K562 (cell line): ENCODE measurements around the gene RASAL3. TPM values are rescaled to one million over a fixed set of nuclear protein-coding genes. Genes with fewer than 3 reads are reported as not detected.

Experiments used
- ATAC-seq: fragments of 200-7000 bp; cut with Tn5 transposase; 3 replicates; pipeline ENCODE4 v1.9.1; 2020; ENCODE audit warnings: moderate library complexity
- BruUV-seq: library from RNA; stranded (reverse); fragments of 400-500 nt; replicated peaks from 2 replicates; lab custom pipeline; 2021; lab: Mats Ljungman, UMichigan
- CTCF ChIA-PET: fragments of 300-600 bp; formaldehyde crosslinking; extraction: SDS; loops from one replicate; lab custom pipeline; 2021; ENCODE audit warnings: low intra/inter-chr PET ratio; lab: Yijun Ruan, JAX
- POLR2A ChIA-PET: fragments of 300-600, 350-650 bp; sonication (Branson Sonifier 250); formaldehyde crosslinking; extraction: SDS; loops from one replicate; lab custom pipeline; 2021; ENCODE audit warnings: antibody characterized with exemption, inconsistent platforms; lab: Yijun Ruan, JAX
- DNase-seq, 4 experiments: peaks; one replicate each; pipeline versions ENCODE4 v3.0.0 to v3.0.0-alpha.2; 2011 to 2018; ENCODE audit warnings: low spot score in 3 of 4, mixed read lengths in 3 of 4; ENCODE audit errors: extremely low read depth in 1 of 4
- FAIRE-seq: peaks from 2 replicates; lab custom pipeline; 2011; peaks lifted over from hg19 to GRCh38; lab: Jason Lieb, UNC
- H2AFZ ChIP-seq: 2 replicates; pipeline ENCODE4 v1.6.0; 2011; ENCODE audit warnings: low read depth, low read length, control low read depth, inconsistent platforms
- H3K27ac ChIP-seq: fragments of 200-600 bp; 3 replicates; pipeline ENCODE4 v1.8.0; 2011; ENCODE audit warnings: low read depth, mild to moderate bottlenecking, control low read depth, inconsistent platforms, low read length, moderate library complexity, mixed read lengths; ENCODE audit errors: extremely low read depth
- H3K27me3 ChIP-seq, 2 experiments: fragments of 300-600 bp in 1 of 2; 2 replicates in 1 of 2; 3 replicates in 1 of 2; pipeline versions ENCODE4 v1.6.0 to v1.8.0; 2011; ENCODE audit warnings: inconsistent platforms in 2 of 2, low read length in 2 of 2, mild to moderate bottlenecking in 1 of 2, mixed read lengths in 1 of 2, moderate library complexity in 1 of 2; ENCODE audit not compliant: control insufficient read depth in 2 of 2, insufficient read depth in 2 of 2
- H3K36me3 ChIP-seq: fragments of 300-600 bp; 3 replicates; pipeline ENCODE4 v1.8.0; 2011; ENCODE audit warnings: mild to moderate bottlenecking, low read length, inconsistent platforms; ENCODE audit not compliant: control insufficient read depth, insufficient read depth
- H3K4me1 ChIP-seq, 2 experiments: fragments of 200-600 bp in 1 of 2; replicated peaks in 1 of 2; 2 replicates in 1 of 2; 3 replicates in 1 of 2; pipeline versions ENCODE4 v1.5.1 to v1.8.0; 2011; ENCODE audit warnings: inconsistent platforms in 2 of 2, low read length in 2 of 2, mild to moderate bottlenecking in 1 of 2, mixed read lengths in 1 of 2, moderate library complexity in 1 of 2; ENCODE audit not compliant: control insufficient read depth in 2 of 2, insufficient read depth in 2 of 2
- H3K4me2 ChIP-seq: 2 replicates; pipeline ENCODE4 v1.6.1; 2011; ENCODE audit warnings: low read length, control low read depth, inconsistent platforms, mixed read lengths; ENCODE audit not compliant: insufficient read depth
- H3K4me3 ChIP-seq: fragments of 200-600 bp; sonication (generic), shearing (Covaris generic); 2 replicates; pipeline ENCODE4 v1.5.1; 2016; ENCODE audit warnings: control low read depth, inconsistent platforms
- H3K79me2 ChIP-seq: fragments of 200-600 bp; 3 replicates; pipeline ENCODE4 v1.8.0; 2011; ENCODE audit warnings: low read length, inconsistent platforms; ENCODE audit not compliant: control insufficient read depth, insufficient read depth
- H3K9ac ChIP-seq, 2 experiments: 2 replicates each; pipeline versions ENCODE4 v1.6.0 to v1.6.1; 2011; ENCODE audit warnings: low read depth in 2 of 2, low read length in 2 of 2, control low read depth in 1 of 2, inconsistent platforms in 1 of 2, mild to moderate bottlenecking in 1 of 2, mixed read lengths in 1 of 2; ENCODE audit not compliant: insufficient read depth in 1 of 2
- H3K9me1 ChIP-seq: one replicate; pipeline ENCODE4 v1.6.0; 2011; ENCODE audit warnings: inconsistent platforms, mild to moderate bottlenecking, low read length, moderate library complexity; ENCODE audit not compliant: control insufficient read depth, insufficient read depth
- H3K9me3 ChIP-seq: replicated peaks from 2 replicates; pipeline ENCODE4 v1.5.1; 2011; ENCODE audit warnings: low read depth, low read length, inconsistent platforms; ENCODE audit not compliant: control insufficient read depth, insufficient read depth
- H4K20me1 ChIP-seq: replicated peaks from 2 replicates; pipeline ENCODE4 v1.6.1; 2011; ENCODE audit warnings: low read length, inconsistent platforms, mixed read lengths; ENCODE audit not compliant: control insufficient read depth, insufficient read depth
- ARHGAP35 ChIP-seq: fragments of 450-650 bp; IDR thresholded peaks from 2 replicates; pipeline ENCODE4 v1.6.1; 2018; ENCODE audit not compliant: partially characterized antibody
- BHLHE40 ChIP-seq: IDR thresholded peaks from 2 replicates; pipeline ENCODE4 v1.6.1; 2011; ENCODE audit warnings: low read length, improper control_type of control experiment
- BRD4 ChIP-seq: fragments of 200-600 bp; sonication (generic); IDR thresholded peaks from 2 replicates; pipeline ENCODE4 v1.6.1; 2017; ENCODE audit warnings: inconsistent platforms
- BRD9 ChIP-seq: fragments of 450-650 bp; IDR thresholded peaks from 2 replicates; pipeline ENCODE4 v1.6.1; 2018; ENCODE audit warnings: low read depth; ENCODE audit not compliant: partially characterized antibody
- ELF2 ChIP-seq: fragments of 250-450 bp; sonication (Bioruptor Pico); IDR thresholded peaks from 2 replicates; pipeline ENCODE4 v1.5.0; 2021; ENCODE audit warnings: mild to moderate bottlenecking
- ELK1 ChIP-seq: sonication (generic); formaldehyde crosslinking; IDR thresholded peaks from 2 replicates; pipeline ENCODE4 v1.8.1; 2022; ENCODE audit warnings: missing genetic modification reagents
- FIP1L1 ChIP-seq: fragments of 200-400 bp; formaldehyde crosslinking; IDR thresholded peaks from 2 replicates; pipeline ENCODE4 v1.6.1; 2018; ENCODE audit warnings: mild to moderate bottlenecking, low read depth, low read length; ENCODE audit not compliant: poor library complexity, severe bottlenecking
- FOXM1 ChIP-seq, 2 experiments: fragments of 450-650 bp in 1 of 2; sonication (generic) in 1 of 2; formaldehyde crosslinking in 1 of 2; IDR thresholded peaks; 2 replicates each; pipeline versions ENCODE4 v1.6.1 to v1.9.0; 2017 to 2022; ENCODE audit warnings: low read depth in 2 of 2, mild to moderate bottlenecking in 2 of 2, missing genetic modification reagents in 1 of 2, moderate library complexity in 1 of 2
- NCOA6 ChIP-seq: fragments of 450-650 bp; IDR thresholded peaks from 2 replicates; pipeline ENCODE4 v1.6.1; 2017; ENCODE audit warnings: mild to moderate bottlenecking
- NFE2 ChIP-seq: IDR thresholded peaks from 2 replicates; pipeline ENCODE4 v1.6.1; 2014; ENCODE audit warnings: antibody characterized with exemption, low read depth
- NONO ChIP-seq, 2 experiments: fragments of 200-400 bp in 1 of 2; fragments of 450-650 bp in 1 of 2; formaldehyde crosslinking in 1 of 2; IDR thresholded peaks; 2 replicates each; pipeline ENCODE4 v1.6.1; 2017; ENCODE audit warnings: low read depth in 2 of 2, mild to moderate bottlenecking in 2 of 2, moderate library complexity in 2 of 2, low read length in 1 of 2
- PHF8 ChIP-seq: fragments of 200-600 bp; sonication (generic); IDR thresholded peaks from 2 replicates; pipeline ENCODE4 v1.6.1; 2012; ENCODE audit warnings: mixed run types, mild to moderate bottlenecking, inconsistent platforms, low read length, moderate library complexity, borderline replicate concordance
- POLR2G ChIP-seq: fragments of 200-400 bp; formaldehyde crosslinking; IDR thresholded peaks from 2 replicates; pipeline ENCODE4 v1.6.1; 2017; ENCODE audit warnings: low read depth, mild to moderate bottlenecking, antibody characterized with exemption, low read length, moderate library complexity
- RBM14 ChIP-seq: fragments of 200-400 bp; formaldehyde crosslinking; IDR thresholded peaks from 2 replicates; pipeline ENCODE4 v1.6.1; 2018; ENCODE audit warnings: low read depth, mild to moderate bottlenecking, low read length, moderate library complexity, borderline replicate concordance; ENCODE audit not compliant: insufficient read depth
- SMAD2 ChIP-seq: fragments of 150-350 bp; IDR thresholded peaks from 2 replicates; pipeline ENCODE4 v1.6.1; 2014; ENCODE audit warnings: low read depth, mild to moderate bottlenecking, low read length
- WHSC1 ChIP-seq: IDR thresholded peaks from one replicate; pipeline ENCODE4 v1.6.1; 2012; ENCODE audit warnings: low read length, control low read depth, inconsistent platforms
- ZBTB7A ChIP-seq: IDR thresholded peaks from 2 replicates; pipeline ENCODE4 v1.6.1; 2011; ENCODE audit warnings: low read depth, mild to moderate bottlenecking, low read length, moderate library complexity, borderline replicate concordance; ENCODE audit not compliant: control insufficient read depth
- ZNF431 ChIP-seq: sonication (generic); formaldehyde crosslinking; IDR thresholded peaks from 2 replicates; pipeline ENCODE4 v1.8.0; 2022; ENCODE audit warnings: mild to moderate bottlenecking, missing genetic modification reagents
- ZNF699 ChIP-seq: fragments of 250-450 bp; sonication (Bioruptor Pico); IDR thresholded peaks from 2 replicates; pipeline ENCODE4 v1.8.0; 2021; ENCODE audit warnings: mild to moderate bottlenecking, moderate library complexity; ENCODE audit not compliant: insufficient replicate concordance
- WGBS: fragments of 100-300 bp; shearing (Covaris generic); methylation state at CpG from one replicate; pipeline ENCODE4 v1.1.6; 2016; ENCODE audit warnings: low coverage, mixed read lengths; ENCODE audit not compliant: insufficient coverage; ENCODE audit errors: missing lambda C conversion rate; 5-methylcytosine and 5-hydroxymethylcytosine counted together
- in situ Hi-C: fragments of 300-500 bp; cut with MboI; formaldehyde crosslinking; loops from 4 replicates; pipeline ENCODE4 v1.15.0; 2018; ENCODE audit warnings: inconsistent platforms, mixed read lengths
- intact Hi-C: fragments of 100-400 bp; cut with micrococcal nuclease; formaldehyde crosslinking; loops from 2 replicates; pipeline ENCODE4 v1.14.2; 2022
- polyA plus RNA-seq, 8 experiments: library from polyadenylated mRNA; depleted of rRNA in 4 of 8; stranded (reverse) in 5 of 8; unstranded in 3 of 8; fragments of >200 nt; fragmentation: Nextera tagmentation in 2 of 8; fragmentation: Illumina TruSeq in 1 of 8; extraction: Ambion mirVana in 2 of 8; extraction: Trizol in 1 of 8; gene quantifications; 2 replicates each; pipeline versions ENCODE4 v1.2.1 to v1.2.3, GENCODE V29; 2011 to 2014; ENCODE audit warnings: inconsistent platforms in 1 of 8, missing spikeins in 1 of 8
- total RNA-seq, 7 experiments: library from RNA; depleted of rRNA in 6 of 7; stranded (reverse); fragments of >200 nt in 6 of 7; fragmentation: Illumina TruSeq in 2 of 7; extraction: Trizol in 2 of 7; gene quantifications; 2 replicates each; pipeline versions ENCODE4 v1.2.1 to v1.2.3, GENCODE V29; 2011 to 2021; ENCODE audit warnings: low replicate concordance in 1 of 7

The RASAL3 gene
- total and polyA plus RNA-seq, 9 of the 15 experiments (the other 6 are each of a cell fraction or from before 2014, with no cell fraction given), result 0.07 to 0.44 TPM; not detected in 7

- TF ChIP-seq ELF2 (CRISPR knock-in tag) (no peak), WHSC1 (no peak), BHLHE40 (peak; percentile 71)
These were observed 31.5 kb downstream of the RASAL3 start (continued) for GRCh38 chr19:15432629-15433518.

GRCh38 chr19:15432018-15432494 is 32.3 kb downstream of the RASAL3 start:
- Histone ChIP-seq H3K4me1 (peaks cover 14 to 53% of the 10 kb centered on the region in 2 experiments), H2AFZ (0 out of 2 replicates have a peak overlapping the region, but pooled peaks have one; percentile 51), H3K4me2 (peak overlapping the region; percentile 76), H3K9me3 (no peaks in the 10 kb centered on the region), H3K27ac (peak overlapping the region; percentile 91), H3K79me2 (peaks cover 44% of the 10 kb centered on the region), H3K4me3 (peak overlapping the region; percentile 99), H3K9me1 (peaks cover 5% of the 10 kb centered on the region), H3K36me3 (peaks cover 41% of the 10 kb centered on the region; the same call in 2 of the 3 replicates), H3K27me3 (no peaks in the 10 kb centered on the region), H4K20me1 (no peaks in the 10 kb centered on the region), H3K9ac (peak overlapping the region; percentile 96 to 99)
- WGBS, result 0% methylated on average over 16 of the region's 44 CpGs
- peak in 2 of 4 experiments; percentile 23 to 49 for DNase-seq
- POLR2A ChIA-PET, result interaction anchor here (0.5 to 4.0 kb wide), 5 partner anchors 8 to 677 kb away, joined by 3 to 54 read pairs (median 7); partner anchors contain the start of gene AKAP8L
- ATAC-seq, result peak; percentile 13; the same call in 1 of the 3 replicates
- CTCF ChIA-PET, result no interaction called here
- no peak for FAIRE-seq
- intact Hi-C loops (loop anchor here (2.0 kb wide), 1 partner anchor 13 kb away; the partner anchor contains the start of gene AKAP8L), in situ Hi-C loops (no loop called here)
- BruUV-seq, result no TSS peak
- TF ChIP-seq PHF8 (peak; percentile 3; the same call in 1 of the 2 replicates), ARHGAP35 (no peak), ZNF699 (CRISPR knock-in tag) (no peak), FOXM1 (IDR thresholded peaks at IDR 0.05; ENCODE audit: low read depth) (no peak), FOXM1 (CRISPR knock-in tag; IDR thresholded peaks at IDR 0.05; ENCODE audit: low read depth) (0 out of 2 replicates have a peak, but pooled peaks have one; percentile 31), NCOA6 (no peak), FIP1L1 (peak; percentile 3), ZNF431 (no peak), ELK1 (no peak), NONO (IDR thresholded peaks at IDR 0.05; ENCODE audit: low read depth in 2 of 2, low read length in 1 of 2) (no peak), ZBTB7A (no peak), SMAD2 (no peak), POLR2G (no peak), BRD9 (no peak), BRD4 (no peak), RBM14 (0 out of 2 replicates have a peak, but pooled peaks have one; percentile 65), NFE2 (no peak)
